ENCODE data around the gene GOPC.

GRCh38 chr6:117595099-117595923, 7.0 kb downstream of the GOPC start:
- TF ChIP-seq ZNF878 (CRISPR knock-in tag; IDR thresholded peaks at IDR 0.05) (no peak), ZNF282 (IDR thresholded peaks at IDR 0.05; ENCODE audit: partially characterized antibody) (no peak), TGIF2 (CRISPR knock-in tag; IDR thresholded peaks at IDR 0.05) (no peak), FOXC1 (CRISPR knock-in tag; IDR thresholded peaks at IDR 0.05; ENCODE audit: borderline replicate concordance) (no peak), GLI4 (CRISPR knock-in tag; IDR thresholded peaks at IDR 0.05; ENCODE audit: borderline replicate concordance) (no peak), RBAK (CRISPR knock-in tag; IDR thresholded peaks at IDR 0.05) (no peak), LCORL (IDR thresholded peaks at IDR 0.05) (no peak), LCORL (CRISPR knock-in tag; IDR thresholded peaks at IDR 0.05) (no peak), ZNF232 (CRISPR knock-in tag; IDR thresholded peaks at IDR 0.05; ENCODE audit: borderline replicate concordance) (no peak), SCMH1 (CRISPR knock-in tag; IDR thresholded peaks at IDR 0.05; ENCODE audit: borderline replicate concordance) (no peak), KDM5B (CRISPR knock-in tag; IDR thresholded peaks at IDR 0.05; ENCODE audit: borderline replicate concordance) (no peak)
- TF ChIP-seq, protein P1, sequence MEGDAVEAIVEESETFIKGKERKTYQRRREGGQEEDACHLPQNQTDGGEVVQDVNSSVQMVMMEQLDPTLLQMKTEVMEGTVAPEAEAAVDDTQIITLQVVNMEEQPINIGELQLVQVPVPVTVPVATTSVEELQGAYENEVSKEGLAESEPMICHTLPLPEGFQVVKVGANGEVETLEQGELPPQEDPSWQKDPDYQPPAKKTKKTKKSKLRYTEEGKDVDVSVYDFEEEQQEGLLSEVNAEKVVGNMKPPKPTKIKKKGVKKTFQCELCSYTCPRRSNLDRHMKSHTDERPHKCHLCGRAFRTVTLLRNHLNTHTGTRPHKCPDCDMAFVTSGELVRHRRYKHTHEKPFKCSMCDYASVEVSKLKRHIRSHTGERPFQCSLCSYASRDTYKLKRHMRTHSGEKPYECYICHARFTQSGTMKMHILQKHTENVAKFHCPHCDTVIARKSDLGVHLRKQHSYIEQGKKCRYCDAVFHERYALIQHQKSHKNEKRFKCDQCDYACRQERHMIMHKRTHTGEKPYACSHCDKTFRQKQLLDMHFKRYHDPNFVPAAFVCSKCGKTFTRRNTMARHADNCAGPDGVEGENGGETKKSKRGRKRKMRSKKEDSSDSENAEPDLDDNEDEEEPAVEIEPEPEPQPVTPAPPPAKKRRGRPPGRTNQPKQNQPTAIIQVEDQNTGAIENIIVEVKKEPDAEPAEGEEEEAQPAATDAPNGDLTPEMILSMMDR (CRISPR knock-in tag; IDR thresholded peaks at IDR 0.05): no peak
- TF ChIP-seq, protein P2, sequence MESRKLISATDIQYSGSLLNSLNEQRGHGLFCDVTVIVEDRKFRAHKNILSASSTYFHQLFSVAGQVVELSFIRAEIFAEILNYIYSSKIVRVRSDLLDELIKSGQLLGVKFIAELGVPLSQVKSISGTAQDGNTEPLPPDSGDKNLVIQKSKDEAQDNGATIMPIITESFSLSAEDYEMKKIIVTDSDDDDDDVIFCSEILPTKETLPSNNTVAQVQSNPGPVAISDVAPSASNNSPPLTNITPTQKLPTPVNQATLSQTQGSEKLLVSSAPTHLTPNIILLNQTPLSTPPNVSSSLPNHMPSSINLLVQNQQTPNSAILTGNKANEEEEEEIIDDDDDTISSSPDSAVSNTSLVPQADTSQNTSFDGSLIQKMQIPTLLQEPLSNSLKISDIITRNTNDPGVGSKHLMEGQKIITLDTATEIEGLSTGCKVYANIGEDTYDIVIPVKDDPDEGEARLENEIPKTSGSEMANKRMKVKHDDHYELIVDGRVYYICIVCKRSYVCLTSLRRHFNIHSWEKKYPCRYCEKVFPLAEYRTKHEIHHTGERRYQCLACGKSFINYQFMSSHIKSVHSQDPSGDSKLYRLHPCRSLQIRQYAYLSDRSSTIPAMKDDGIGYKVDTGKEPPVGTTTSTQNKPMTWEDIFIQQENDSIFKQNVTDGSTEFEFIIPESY (CRISPR knock-in tag; IDR thresholded peaks at IDR 0.05): no peak
